COLO668 (cell line): ENCODE measurements around the gene CRADD.
"Not testable (repeated sequence)": the region's sequence is repeated elsewhere in the genome, so short reads cannot be mapped to it uniquely, and the experiment has no call there.

ENCODE experiments used
- DNase-seq: peaks from one replicate; lab custom pipeline; 2025; ENCODE audit not compliant: unreplicated experiment; lab: John Stamatoyannopoulos, UW

Gene CRADD

GRCh38 chr12:93781961-93782360 is 104.8 kb downstream of the CRADD start:
- not testable (repeated sequence) for DNase-seq

GRCh38 chr12:93782853-93783252 is 105.7 kb downstream of the CRADD start:
- no peak for DNase-seq

- no peak for DNase-seq
Measured at GRCh38 chr12:93783832-93784231, 106.7 kb downstream of the CRADD start.

- DNase-seq: no peak
Measured at GRCh38 chr12:93784339-93785086, 107.3 kb downstream of the CRADD start.

GRCh38 chr12:93785249-93786010 is 108.3 kb downstream of the CRADD start:
- no peak for DNase-seq

- no peak for DNase-seq
Measured at GRCh38 chr12:93786656-93787397, 109.7 kb downstream of the CRADD start.

GRCh38 chr12:93788853-93789252 is 111.7 kb downstream of the CRADD start:
- DNase-seq: no peak

GRCh38 chr12:93789767-93790166 is 112.6 kb downstream of the CRADD start:
- DNase-seq: no peak

GRCh38 chr12:93790472-93791152 is 113.4 kb downstream of the CRADD start:
- DNase-seq: no peak

- DNase-seq: no peak
Measured at GRCh38 chr12:93793007-93793406, 115.8 kb downstream of the CRADD start.

GRCh38 chr12:93793983-93794382 is 116.8 kb downstream of the CRADD start:
- no peak for DNase-seq

GRCh38 chr12:93794738-93795137 is 117.6 kb downstream of the CRADD start:
- DNase-seq: no peak

GRCh38 chr12:93795352-93795751 is 118.2 kb downstream of the CRADD start:
- no peak for DNase-seq

GRCh38 chr12:93796729-93797128 is 119.6 kb downstream of the CRADD start:
- DNase-seq: no peak

GRCh38 chr12:93798279-93799151 is 121.3 kb downstream of the CRADD start:
- no peak for DNase-seq

GRCh38 chr12:93801666-93802065 is 124.5 kb downstream of the CRADD start:
- not testable (repeated sequence) for DNase-seq

- no peak for DNase-seq
Measured at GRCh38 chr12:93802293-93802692, 125.1 kb downstream of the CRADD start.

GRCh38 chr12:93802698-93803423 is 125.7 kb downstream of the CRADD start:
- DNase-seq: no peak

- DNase-seq: no peak
Measured at GRCh38 chr12:93803424-93803807, 126.2 kb downstream of the CRADD start.
